ENCODE results near the gene PCDH9. TPM values are rescaled to one million over a fixed set of nuclear protein-coding genes. Genes with fewer than 3 reads are reported as not detected.

PCDH9 gene
- total and polyA plus RNA-seq, 10 of the 15 experiments (the other 5 are each of a cell fraction or from before 2014, with no cell fraction given) = 0.02 to 2.3 (median 0.05) TPM; not detected in 1

GRCh38 chr13:66348745-66349690 lies 881.1 kb downstream of the PCDH9 start:
- TF ChIP-seq CHD4 (IDR thresholded peaks at IDR 0.05) = no peak
- no peak for TF ChIP-seq POLR2AphosphoS5 (IDR thresholded peaks at IDR 0.05; ENCODE audit: low read length)
- no peak for TF ChIP-seq EZH2 (IDR thresholded peaks at IDR 0.05; ENCODE audit: borderline replicate concordance, control insufficient read depth, low read depth, low read length)
- no peak for TF ChIP-seq E2F4 (IDR thresholded peaks at IDR 0.05; ENCODE audit: low read depth, low read length)
- Histone ChIP-seq H3K27me3 (replicated peaks in 1 of 2; ENCODE audit: control insufficient read depth in 2 of 2, insufficient read depth in 2 of 2, low read length in 1 of 2) (no peaks in the 10 kb centered on the region), H4K20me1 (ENCODE audit: control insufficient read depth, insufficient read depth) (no peaks in the 10 kb centered on the region), H3K27ac (ENCODE audit: control insufficient read depth, insufficient read depth) (no peak overlapping the region), H3K9ac (ENCODE audit: control insufficient read depth, insufficient read depth, low read length) (no peak overlapping the region), H3K4me2 (ENCODE audit: control insufficient read depth, insufficient read depth) (no peak overlapping the region), H3K36me3 (ENCODE audit: control insufficient read depth in 2 of 2, insufficient read depth in 2 of 2, low read length in 1 of 2) (no peaks in the 10 kb centered on the region), H2AFZ (ENCODE audit: control insufficient read depth, low read depth, low read length) (no peak overlapping the region), H3K9me3 (replicated peaks; ENCODE audit: control insufficient read depth, insufficient read depth, low read length) (no peaks in the 10 kb centered on the region), H3K4me3 (no peak overlapping the region), H3K79me2 (ENCODE audit: control insufficient read depth, insufficient read depth, low read length) (no peaks in the 10 kb centered on the region), H3K4me1 (ENCODE audit: control insufficient read depth, insufficient read depth, low read length) (no peaks in the 10 kb centered on the region)
- ChIA-PET CTCF (no interaction called here), RAD21 (ENCODE audit: unreplicated experiment) (no interaction called here), SMC1A (ENCODE audit: uncharacterized antibody, unreplicated experiment) (interaction anchor here (1.8 kb wide), 1 partner anchor 11 kb away, joined by 4 read pairs; no protein-coding TSS in a partner anchor), POLR2A (no interaction called here)
- whole genome bisulfite sequencing (ENCODE audit: insufficient coverage, insufficient replicate concordance, low lambda C conversion rate, missing lambda C conversion rate) = 21% methylated on average over 5 of the region's 5 CpGs
- in situ Hi-C loops (cut with MboI) (no loop called here), intact Hi-C loops (cut with micrococcal nuclease; ENCODE audit: unreplicated experiment) (no loop called here)
- ATAC-seq (no peak), DNase-seq (ENCODE audit: low read depth, low spot score) (no peak), FAIRE-seq (no peak)
- BruUV-seq (replicated peaks) = no TSS peak
